IMR-90 (cell line): ENCODE measurements around the gene KCMF1. TPM values are rescaled to one million over a fixed set of nuclear protein-coding genes. Genes with fewer than 3 reads are reported as not detected.

Source experiments
- ATAC-seq: fragments of 200-7000 bp; cut with Tn5 transposase; 2 replicates; pipeline ENCODE4 v1.9.1; 2020; ENCODE audit warnings: low read depth, mild to moderate bottlenecking, moderate library complexity
- BruUV-seq: library from RNA; stranded (reverse); fragments of 400-500 nt; replicated peaks from 2 replicates; lab custom pipeline; 2021; lab: Mats Ljungman, UMichigan
- CTCF ChIA-PET: fragments of 300-600 bp; formaldehyde crosslinking; extraction: SDS; loops from one replicate; lab custom pipeline; 2021; ENCODE audit warnings: antibody characterized with exemption; lab: Yijun Ruan, JAX
- POLR2A ChIA-PET: fragments of 300-600 bp; sonication (Branson Sonifier 250); formaldehyde crosslinking; loops from one replicate; lab custom pipeline; 2022; ENCODE audit warnings: antibody characterized with exemption; ENCODE audit not compliant: unreplicated experiment; lab: Charles Lee
- DNase-seq: peaks from one replicate; pipeline ENCODE4 v3.0.0; 2013
- H2AFZ ChIP-seq: replicated peaks from 2 replicates; pipeline ENCODE3; 2013; ENCODE audit warnings: low read length, mild to moderate bottlenecking; ENCODE audit not compliant: poor library complexity
- H2AK5ac ChIP-seq: 2 replicates; pipeline ENCODE4 v1.6.1; 2013; ENCODE audit warnings: low read depth, low read length, inconsistent platforms
- H2AK9ac ChIP-seq: replicated peaks from 2 replicates; pipeline ENCODE3; 2013; ENCODE audit warnings: mild to moderate bottlenecking, low read depth, low read length, moderate library complexity; ENCODE audit not compliant: poor library complexity
- H2BK120ac ChIP-seq: 2 replicates; pipeline ENCODE4 v1.6.1; 2013; ENCODE audit warnings: low read depth, low read length, inconsistent platforms
- H2BK15ac ChIP-seq: 3 replicates; pipeline ENCODE4 v1.6.1; 2013; ENCODE audit warnings: low read depth, low read length, inconsistent platforms
- H2BK20ac ChIP-seq: 2 replicates; pipeline ENCODE4 v1.6.1; 2013; ENCODE audit warnings: low read depth, mild to moderate bottlenecking, inconsistent platforms, low read length, moderate library complexity
- H2BK5ac ChIP-seq: 2 replicates; pipeline ENCODE4 v1.6.1; 2013; ENCODE audit warnings: mild to moderate bottlenecking, low read depth, low read length, inconsistent platforms; ENCODE audit not compliant: poor library complexity, severe bottlenecking
- H3K14ac ChIP-seq: replicated peaks from 2 replicates; pipeline ENCODE4 v1.6.1; 2013; ENCODE audit warnings: low read depth, low read length, inconsistent platforms
- H3K18ac ChIP-seq: 2 replicates; pipeline ENCODE4 v1.6.1; 2013; ENCODE audit warnings: low read depth, low read length, control low read depth
- H3K23ac ChIP-seq: 2 replicates; pipeline ENCODE4 v1.6.1; 2013; ENCODE audit warnings: low read depth, low read length, inconsistent platforms
- H3K27ac ChIP-seq: 2 replicates; pipeline ENCODE4 v1.5.1; 2013; ENCODE audit warnings: mild to moderate bottlenecking, control low read depth, low read length; ENCODE audit not compliant: insufficient read depth
- H3K27me3 ChIP-seq: 2 replicates; pipeline ENCODE4 v1.6.1; 2013; ENCODE audit warnings: low read length; ENCODE audit not compliant: control insufficient read depth, insufficient read depth
- H3K36me3 ChIP-seq: 2 replicates; pipeline ENCODE4 v1.6.1; 2013; ENCODE audit warnings: low read length, mixed read lengths; ENCODE audit not compliant: control insufficient read depth, insufficient read depth
- H3K4ac ChIP-seq: 2 replicates; pipeline ENCODE4 v1.6.1; 2013; ENCODE audit warnings: low read depth, low read length, inconsistent platforms
- H3K4me1 ChIP-seq: 2 replicates; pipeline ENCODE4 v1.6.1; 2013; ENCODE audit warnings: low read length, mixed read lengths; ENCODE audit not compliant: control insufficient read depth, insufficient read depth
- H3K4me2 ChIP-seq: 2 replicates; pipeline ENCODE4 v1.6.1; 2013; ENCODE audit warnings: low read depth, mild to moderate bottlenecking, control low read depth, low read length, moderate library complexity
- H3K4me3 ChIP-seq: 2 replicates; pipeline ENCODE4 v1.5.1; 2013; ENCODE audit warnings: low read depth, mild to moderate bottlenecking, control low read depth, low read length, moderate library complexity; ENCODE audit not compliant: insufficient read depth
- H3K56ac ChIP-seq: 2 replicates; pipeline ENCODE4 v1.6.1; 2013; ENCODE audit warnings: low read length, inconsistent platforms; ENCODE audit not compliant: insufficient read depth; ENCODE audit errors: extremely low read depth
- H3K79me1 ChIP-seq, 2 experiments: 2 replicates each; pipeline ENCODE4 v1.6.1; 2013; ENCODE audit warnings: low read length in 2 of 2, inconsistent platforms in 1 of 2, low read depth in 1 of 2
- H3K9ac ChIP-seq: 2 replicates; pipeline ENCODE4 v1.6.1; 2013; ENCODE audit warnings: low read depth, low read length, control low read depth
- H3K9me1 ChIP-seq: 2 replicates; pipeline ENCODE4 v1.6.1; 2013; ENCODE audit warnings: low read length, inconsistent platforms; ENCODE audit not compliant: insufficient read depth
- H3K9me3 ChIP-seq: 2 replicates; pipeline ENCODE4 v1.6.1; 2013; ENCODE audit warnings: low read length; ENCODE audit not compliant: control insufficient read depth, insufficient read depth
- H4K20me1 ChIP-seq: 2 replicates; pipeline ENCODE4 v1.6.1; 2013; ENCODE audit warnings: low read length, inconsistent platforms; ENCODE audit not compliant: insufficient read depth
- H4K5ac ChIP-seq: 2 replicates; pipeline ENCODE4 v1.6.1; 2013; ENCODE audit warnings: mild to moderate bottlenecking, low read depth, low read length, control low read depth
- H4K8ac ChIP-seq, 2 experiments: 2 replicates each; pipeline ENCODE4 v1.6.1; 2013; ENCODE audit warnings: low read depth in 2 of 2, low read length in 2 of 2, control low read depth in 1 of 2, inconsistent platforms in 1 of 2
- H4K91ac ChIP-seq: 2 replicates; pipeline ENCODE4 v1.6.1; 2013; ENCODE audit warnings: low read depth, low read length, inconsistent platforms; ENCODE audit not compliant: insufficient read depth
- CHD1 ChIP-seq: IDR thresholded peaks from 2 replicates; pipeline ENCODE4 v1.6.1; 2012; ENCODE audit warnings: low read depth, low read length, improper control_type of control experiment
- MAFK ChIP-seq: IDR thresholded peaks from 2 replicates; pipeline ENCODE4 v1.6.1; 2012; ENCODE audit warnings: low read depth, low read length, improper control_type of control experiment
- USF2 ChIP-seq: fragments of 150-350 bp; IDR thresholded peaks from 2 replicates; pipeline ENCODE4 v1.6.1; 2017; ENCODE audit warnings: mild to moderate bottlenecking, antibody characterized with exemption, low read length, low read depth
- WGBS, 2 experiments: methylation state at CpG; one replicate each; pipeline versions ENCODE4 v1.1.5 to v1.1.7; 2013; ENCODE audit warnings: missing lambda C conversion rate in 2 of 2; ENCODE audit not compliant: insufficient read length in 1 of 2; ENCODE audit errors: extremely low coverage in 2 of 2; 5-methylcytosine and 5-hydroxymethylcytosine counted together
- dilution Hi-C: fragments of 300-500 bp; cut with HindIII; formaldehyde crosslinking; loops from one replicate; pipeline ENCODE4 v1.14.3; 2018; ENCODE audit warnings: low sequenced_read_pairs; ENCODE audit not compliant: unreplicated experiment
- in situ Hi-C: fragments of 300-500 bp; cut with MboI; formaldehyde crosslinking; loops from 3 replicates; pipeline ENCODE4 v1.14.3; 2019; ENCODE audit warnings: low sequenced_read_pairs, inconsistent platforms, mixed read lengths
- intact Hi-C: fragments of 100-400 bp; cut with micrococcal nuclease; formaldehyde crosslinking; loops from 2 replicates; pipeline ENCODE4 v1.10.0; 2022
- polyA plus RNA-seq, 3 experiments: library from polyadenylated mRNA; depleted of rRNA; stranded (reverse); fragments of >200 nt; gene quantifications; 2 replicates each; pipeline ENCODE4 v1.2.3, GENCODE V29; 2012; ENCODE audit warnings: low replicate concordance in 1 of 3
- total RNA-seq: library from RNA; depleted of rRNA; stranded (reverse); fragments of >200 nt; gene quantifications from 2 replicates; pipeline ENCODE4 v1.2.3, GENCODE V29; 2012

Gene KCMF1
- total and polyA plus RNA-seq, 2 of the 4 experiments (the other 2 are of a cell fraction): 49.9 to 108 TPM

- H4K91ac ChIP-seq: no peak overlapping the region
- no TSS peak for BruUV-seq
- H3K4me3 ChIP-seq: no peak overlapping the region
- no peak overlapping the region for H3K23ac ChIP-seq
- H2BK5ac ChIP-seq: no peak overlapping the region
- H3K4me2 ChIP-seq: no peak overlapping the region
- intact Hi-C loops: no loop called here
- no peaks in the 10 kb centered on the region for H4K20me1 ChIP-seq
- peak overlapping the region; percentile 44 for H2AFZ ChIP-seq
- peaks cover 0 to 17% of the 10 kb centered on the region in 2 experiments; a peak in 1 of 4 replicates for H3K79me1 ChIP-seq
- H3K9ac ChIP-seq: no peak overlapping the region
- H3K4ac ChIP-seq: no peak overlapping the region
- H3K27ac ChIP-seq: no peak overlapping the region
- H2BK120ac ChIP-seq: no peak overlapping the region
- no peaks in the 10 kb centered on the region for H3K9me3 ChIP-seq
- ChIA-PET POLR2A (no interaction called here), CTCF (interaction anchor here (1.6 kb wide), 1 partner anchor 14 kb away, joined by 5 read pairs; no protein-coding TSS in a partner anchor)
- H2BK15ac ChIP-seq: peak overlapping the region; percentile 10; the same call in 1 of the 3 replicates
- dilution Hi-C loops: no loop called here
- in situ Hi-C loops: no loop called here
- H4K8ac ChIP-seq: no peak overlapping the region
- H2BK20ac ChIP-seq: no peak overlapping the region
- no peak overlapping the region for H3K56ac ChIP-seq
- ATAC-seq: no peak
- TF ChIP-seq CHD1 (no peak), MAFK (no peak), USF2 (no peak)
- no peaks in the 10 kb centered on the region; the same call in 1 of the 2 replicates for H3K4me1 ChIP-seq
- H4K5ac ChIP-seq: no peak overlapping the region
- DNase-seq: no peak
- H3K27me3 ChIP-seq: no peaks in the 10 kb centered on the region
- no peak overlapping the region for H3K14ac ChIP-seq
- H3K18ac ChIP-seq: no peak overlapping the region
- WGBS, 2 experiments: 92% methylated on average over 2 of the region's 9 CpGs; no CpG with 5 or more reads in 1 of the 2 experiments
- H2AK9ac ChIP-seq: peak overlapping the region; percentile 11
- H2AK5ac ChIP-seq: no peak overlapping the region; the same call in 1 of the 2 replicates
- peaks cover 5% of the 10 kb centered on the region for H3K9me1 ChIP-seq
- no peaks in the 10 kb centered on the region for H3K36me3 ChIP-seq
These were observed 31.4 kb upstream of the KCMF1 start for GRCh38 chr2:84939426-84940087.
